Measurements from ENCODE around the gene ARID2.

ARID2 gene

DNA sequence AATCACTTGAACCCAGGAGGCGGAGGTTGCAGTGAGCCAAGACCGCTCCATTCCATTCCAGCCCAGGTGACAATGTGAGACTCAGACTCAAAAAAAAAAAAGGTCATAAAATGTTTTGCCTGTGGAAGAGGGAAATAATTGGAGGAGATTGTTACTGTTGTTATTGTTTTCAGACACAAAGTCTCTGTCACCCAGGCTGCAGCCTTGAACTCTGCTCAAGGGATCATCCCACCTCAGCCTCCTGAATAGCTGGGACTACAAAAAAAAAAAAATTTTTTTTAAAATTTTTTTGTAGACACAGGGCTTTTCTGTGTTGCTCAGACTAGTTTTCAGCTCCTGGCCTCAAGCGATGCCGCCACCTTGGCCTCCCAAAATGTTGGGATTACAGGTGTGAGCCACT lies 33.9 kb downstream of the ARID2 start:
- CTCF ChIA-PET: interaction anchor here (0.6 to 1.1 kb wide), 2 partner anchors 11 to 112 kb away, joined by 3 to 6 read pairs; no protein-coding TSS in a partner anchor
- POLR2A ChIA-PET (ENCODE audit: low non-redundant PET): no interaction called here
- no peak for DNase-seq (ENCODE audit: low spot score)
- H3K27ac ChIP-seq: no peak overlapping the region
- TF ChIP-seq, protein P1, sequence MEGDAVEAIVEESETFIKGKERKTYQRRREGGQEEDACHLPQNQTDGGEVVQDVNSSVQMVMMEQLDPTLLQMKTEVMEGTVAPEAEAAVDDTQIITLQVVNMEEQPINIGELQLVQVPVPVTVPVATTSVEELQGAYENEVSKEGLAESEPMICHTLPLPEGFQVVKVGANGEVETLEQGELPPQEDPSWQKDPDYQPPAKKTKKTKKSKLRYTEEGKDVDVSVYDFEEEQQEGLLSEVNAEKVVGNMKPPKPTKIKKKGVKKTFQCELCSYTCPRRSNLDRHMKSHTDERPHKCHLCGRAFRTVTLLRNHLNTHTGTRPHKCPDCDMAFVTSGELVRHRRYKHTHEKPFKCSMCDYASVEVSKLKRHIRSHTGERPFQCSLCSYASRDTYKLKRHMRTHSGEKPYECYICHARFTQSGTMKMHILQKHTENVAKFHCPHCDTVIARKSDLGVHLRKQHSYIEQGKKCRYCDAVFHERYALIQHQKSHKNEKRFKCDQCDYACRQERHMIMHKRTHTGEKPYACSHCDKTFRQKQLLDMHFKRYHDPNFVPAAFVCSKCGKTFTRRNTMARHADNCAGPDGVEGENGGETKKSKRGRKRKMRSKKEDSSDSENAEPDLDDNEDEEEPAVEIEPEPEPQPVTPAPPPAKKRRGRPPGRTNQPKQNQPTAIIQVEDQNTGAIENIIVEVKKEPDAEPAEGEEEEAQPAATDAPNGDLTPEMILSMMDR (conservative IDR thresholded peaks at IDR 0.05; ENCODE audit: low read depth): no peak

DNA sequence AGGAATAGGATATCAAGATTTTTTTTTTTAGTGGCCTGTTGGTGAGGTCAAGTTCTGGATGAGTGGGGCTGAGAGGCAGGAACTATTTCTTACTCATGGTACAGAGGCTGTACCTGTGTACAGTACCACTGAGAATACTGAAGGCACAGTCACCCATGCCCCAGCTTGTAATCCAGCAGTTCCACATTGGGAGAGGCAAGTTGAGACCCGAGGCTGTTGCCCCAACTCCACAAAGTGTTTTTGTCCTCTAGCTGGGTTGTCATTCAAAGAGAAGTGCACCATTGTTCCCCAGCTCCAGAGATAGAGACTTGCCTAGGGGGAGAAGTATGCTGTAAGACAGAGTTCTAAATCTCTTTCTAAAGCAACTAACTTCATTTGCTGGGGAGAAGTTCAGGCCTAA lies 38.7 kb downstream of the ARID2 start:
- TF ChIP-seq, protein P1 (conservative IDR thresholded peaks at IDR 0.05; ENCODE audit: low read depth): no peak
- POLR2A ChIA-PET (ENCODE audit: low non-redundant PET): no interaction called here
- DNase-seq (ENCODE audit: low spot score): no peak
- no peak overlapping the region for H3K27ac ChIP-seq
- CTCF ChIA-PET: interaction anchor here (0.6 kb wide), 1 partner anchor 39 kb away, joined by 3 read pairs; no protein-coding TSS in a partner anchor

DNA sequence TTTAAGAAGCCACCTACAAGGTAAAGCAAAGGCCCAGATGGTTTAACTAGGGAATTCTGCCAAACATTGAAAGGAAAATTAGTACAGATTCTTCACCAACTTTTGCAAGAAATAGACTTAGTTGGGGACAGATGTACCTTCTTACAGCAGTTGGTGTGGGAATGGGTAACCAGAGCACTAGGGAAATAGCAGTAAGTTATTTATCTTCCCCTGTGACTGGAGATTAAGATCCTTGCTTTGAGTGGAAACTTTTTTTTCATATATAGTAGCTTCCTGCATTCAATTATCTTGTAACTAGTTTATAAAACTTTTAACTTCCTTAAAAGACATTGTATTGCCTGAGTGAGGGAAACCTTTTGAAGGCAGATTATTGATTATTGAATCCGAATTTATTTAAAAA lies 44.2 kb downstream of the ARID2 start:
- H3K27ac ChIP-seq: no peak overlapping the region
- TF ChIP-seq, protein P1 (conservative IDR thresholded peaks at IDR 0.05; ENCODE audit: low read depth): no peak
- POLR2A ChIA-PET (ENCODE audit: low non-redundant PET): no interaction called here
- CTCF ChIA-PET: interaction anchor here (0.6 kb wide), 1 partner anchor 14 kb away, joined by 3 read pairs; no protein-coding TSS in a partner anchor
- DNase-seq (ENCODE audit: low spot score): no peak

DNA sequence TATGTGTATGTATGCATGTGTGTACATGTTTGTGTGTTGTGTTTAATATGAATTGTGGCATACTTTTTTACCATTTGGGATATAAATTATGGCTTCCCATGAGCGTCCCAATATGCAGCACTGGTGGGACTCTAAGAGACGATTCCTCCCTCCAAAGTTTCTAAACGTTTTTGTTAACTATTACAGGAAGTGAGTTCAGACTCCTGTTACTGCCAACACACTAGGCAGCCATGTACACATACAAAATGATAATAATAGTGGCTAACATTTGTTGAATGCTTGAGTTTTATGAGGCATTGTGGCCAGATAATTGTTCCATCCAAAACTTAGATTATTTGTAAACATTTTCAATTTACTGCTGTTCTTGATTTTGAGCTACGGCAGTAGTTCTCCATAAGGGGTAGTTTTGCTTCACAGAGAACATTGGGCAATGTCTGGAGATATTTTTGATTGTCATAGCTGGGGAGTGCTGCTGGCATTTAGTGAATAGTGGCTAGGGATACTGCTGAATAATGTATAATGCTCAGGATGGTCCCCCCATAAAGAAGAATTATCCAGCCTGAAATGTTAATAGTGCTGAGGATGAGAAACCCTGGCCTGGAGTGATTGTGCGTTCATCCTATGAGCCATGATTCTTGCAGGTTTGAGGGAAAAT lies 45.1 kb downstream of the ARID2 start:
- TF ChIP-seq, protein P1 (conservative IDR thresholded peaks at IDR 0.05; ENCODE audit: low read depth): no peak
- ChIA-PET CTCF (interaction anchor here (0.6 kb wide), 2 partner anchors 14 to 246 kb away, joined by 3 read pairs; no protein-coding TSS in a partner anchor), POLR2A (ENCODE audit: low non-redundant PET) (no interaction called here)
- no peak overlapping the region for H3K27ac ChIP-seq
- no peak for DNase-seq (ENCODE audit: low spot score)

DNA sequence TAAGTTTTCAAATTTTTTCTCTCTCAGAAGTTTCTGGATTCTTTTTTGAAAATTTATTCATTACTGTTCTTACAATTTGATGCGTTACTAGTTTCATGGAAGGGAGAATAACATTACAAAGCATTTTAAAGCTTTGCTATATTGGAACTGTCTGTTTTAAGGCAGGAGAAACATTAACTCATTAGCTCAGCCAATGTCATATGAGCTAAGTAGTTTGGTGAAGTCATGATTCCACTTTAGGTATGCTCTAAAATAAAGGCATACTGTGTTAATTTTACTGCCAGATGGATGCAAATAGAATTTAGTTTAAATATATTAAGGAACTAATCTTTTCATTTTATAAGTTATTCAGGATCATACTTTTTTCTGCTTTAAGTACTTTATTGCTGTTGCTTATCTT lies 46.0 kb downstream of the ARID2 start:
- CTCF ChIA-PET: no interaction called here
- no peak for DNase-seq (ENCODE audit: low spot score)
- no peak overlapping the region for H3K27ac ChIP-seq
- POLR2A ChIA-PET (ENCODE audit: low non-redundant PET): no interaction called here
- TF ChIP-seq, protein P1 (conservative IDR thresholded peaks at IDR 0.05; ENCODE audit: low read depth): no peak

DNA sequence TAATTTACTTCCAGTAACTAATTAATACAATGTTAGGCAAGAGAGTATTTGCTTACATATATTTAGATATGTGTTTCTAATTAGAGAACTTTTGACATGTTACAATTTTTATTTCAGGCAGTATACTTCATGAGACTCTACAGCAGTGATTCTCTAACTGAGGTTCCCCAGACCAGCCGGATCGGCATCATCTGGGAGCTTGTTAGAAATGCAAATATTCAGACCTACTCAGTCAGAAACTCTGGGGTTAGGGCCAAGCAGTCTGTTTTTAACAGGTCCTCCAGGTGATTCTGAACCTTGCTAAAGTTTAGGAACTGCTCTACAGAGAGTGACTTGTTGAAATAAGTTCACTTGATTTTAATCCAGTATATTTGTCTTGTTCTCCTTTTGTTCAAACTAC lies 46.5 kb downstream of the ARID2 start:
- CTCF ChIA-PET: no interaction called here
- TF ChIP-seq, protein P1 (conservative IDR thresholded peaks at IDR 0.05; ENCODE audit: low read depth): no peak
- H3K27ac ChIP-seq: no peak overlapping the region
- no peak for DNase-seq (ENCODE audit: low spot score)
- POLR2A ChIA-PET (ENCODE audit: low non-redundant PET): no interaction called here

Data from RWPE1 (cell line).